Body of pancreas (tissue), 4 donors: ENCODE measurements around the gene ACKR4.

Experiments
- POLR2A ChIP-seq, 3 donors: fragments of 450-650 bp; IDR thresholded peaks; one replicate each; pipeline ENCODE4 v1.6.1; 2016; ENCODE audit warnings: antibody characterized with exemption in 3 of 3, mild to moderate bottlenecking in 2 of 3
- TF ChIP-seq, protein P1 (sequence below), 7 experiments: fragments of 450-650 bp in 4 of 7; fragments of 200-600 bp in 3 of 7; sonication (generic) in 3 of 7; IDR thresholded peaks; one replicate each; pipeline ENCODE4 v1.5.1; 2016 to 2019; ENCODE audit warnings: antibody characterized with exemption in 7 of 7

DNA sequence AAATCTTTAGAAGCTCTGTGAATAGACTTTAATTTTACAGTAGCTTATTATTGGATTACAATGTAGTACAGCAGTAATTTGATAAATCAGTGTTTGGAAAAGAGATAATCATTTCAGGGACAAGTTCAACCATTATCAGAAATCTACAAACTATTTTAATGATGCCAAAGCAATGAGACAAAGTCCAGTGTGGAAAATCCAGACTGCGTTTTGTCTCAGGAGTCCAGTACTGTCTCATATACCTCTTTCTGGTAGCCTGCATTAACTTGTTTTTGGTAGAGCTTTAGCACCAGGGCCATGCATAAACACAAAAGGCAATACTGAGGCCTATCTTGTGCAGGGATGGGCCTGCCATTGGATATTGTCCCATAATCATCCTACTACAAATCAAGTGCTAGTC is 19.7 kb downstream of the ACKR4 start:
- TF ChIP-seq, protein P1, sequence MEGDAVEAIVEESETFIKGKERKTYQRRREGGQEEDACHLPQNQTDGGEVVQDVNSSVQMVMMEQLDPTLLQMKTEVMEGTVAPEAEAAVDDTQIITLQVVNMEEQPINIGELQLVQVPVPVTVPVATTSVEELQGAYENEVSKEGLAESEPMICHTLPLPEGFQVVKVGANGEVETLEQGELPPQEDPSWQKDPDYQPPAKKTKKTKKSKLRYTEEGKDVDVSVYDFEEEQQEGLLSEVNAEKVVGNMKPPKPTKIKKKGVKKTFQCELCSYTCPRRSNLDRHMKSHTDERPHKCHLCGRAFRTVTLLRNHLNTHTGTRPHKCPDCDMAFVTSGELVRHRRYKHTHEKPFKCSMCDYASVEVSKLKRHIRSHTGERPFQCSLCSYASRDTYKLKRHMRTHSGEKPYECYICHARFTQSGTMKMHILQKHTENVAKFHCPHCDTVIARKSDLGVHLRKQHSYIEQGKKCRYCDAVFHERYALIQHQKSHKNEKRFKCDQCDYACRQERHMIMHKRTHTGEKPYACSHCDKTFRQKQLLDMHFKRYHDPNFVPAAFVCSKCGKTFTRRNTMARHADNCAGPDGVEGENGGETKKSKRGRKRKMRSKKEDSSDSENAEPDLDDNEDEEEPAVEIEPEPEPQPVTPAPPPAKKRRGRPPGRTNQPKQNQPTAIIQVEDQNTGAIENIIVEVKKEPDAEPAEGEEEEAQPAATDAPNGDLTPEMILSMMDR (IDR thresholded peaks at IDR 0.05): no peak
- TF ChIP-seq POLR2A (IDR thresholded peaks at IDR 0.05): no peak
